AG04450 (cell line): ENCODE measurements around the gene ATF6. TPM values are rescaled to one million over a fixed set of nuclear protein-coding genes. Genes with fewer than 3 reads are reported as not detected.

Experiments
- CTCF ChIA-PET: fragments of 300-600, 350-600 bp; formaldehyde crosslinking; extraction: SDS; loops from one replicate; lab custom pipeline; 2022; ENCODE audit warnings: antibody characterized with exemption, inconsistent platforms; lab: Charles Lee
- POLR2A ChIA-PET: fragments of 350-600 bp; formaldehyde crosslinking; extraction: SDS; loops from one replicate; lab custom pipeline; 2021; ENCODE audit warnings: antibody characterized with exemption, inconsistent platforms; lab: Yijun Ruan, JAX
- DNase-seq: peaks from one replicate; pipeline ENCODE4 v3.0.0-alpha.2; 2011; ENCODE audit warnings: low read depth, low spot score
- H3K27ac ChIP-seq: one replicate; pipeline ENCODE4 v1.5.1; 2012; ENCODE audit warnings: low read depth, low read length, control low read depth
- H3K27me3 ChIP-seq: one replicate; pipeline ENCODE4 v1.6.0; 2012; ENCODE audit warnings: low read length; ENCODE audit not compliant: control insufficient read depth, insufficient read depth
- H3K4me3 ChIP-seq: 2 replicates; pipeline ENCODE4 v1.5.1; 2011; ENCODE audit warnings: mild to moderate bottlenecking, low read depth, low read length, control low read depth
- H3K9me3 ChIP-seq: 2 replicates; pipeline ENCODE4 v1.5.1; 2012; ENCODE audit warnings: low read length; ENCODE audit not compliant: control insufficient read depth, insufficient read depth
- polyA plus RNA-seq: library from polyadenylated mRNA; depleted of rRNA; stranded (reverse); fragments of >200 nt; gene quantifications from 2 replicates; pipeline ENCODE4 v1.2.3, GENCODE V29; 2011
- TF ChIP-seq, protein P1 (sequence below): IDR thresholded peaks from 2 replicates; pipeline ENCODE4 v1.5.1; 2011; ENCODE audit warnings: low read depth, low read length, control low read depth, inconsistent platforms

The ATF6 gene
- polyA plus RNA-seq, 1 experiment, result 33.6 TPM

DNA sequence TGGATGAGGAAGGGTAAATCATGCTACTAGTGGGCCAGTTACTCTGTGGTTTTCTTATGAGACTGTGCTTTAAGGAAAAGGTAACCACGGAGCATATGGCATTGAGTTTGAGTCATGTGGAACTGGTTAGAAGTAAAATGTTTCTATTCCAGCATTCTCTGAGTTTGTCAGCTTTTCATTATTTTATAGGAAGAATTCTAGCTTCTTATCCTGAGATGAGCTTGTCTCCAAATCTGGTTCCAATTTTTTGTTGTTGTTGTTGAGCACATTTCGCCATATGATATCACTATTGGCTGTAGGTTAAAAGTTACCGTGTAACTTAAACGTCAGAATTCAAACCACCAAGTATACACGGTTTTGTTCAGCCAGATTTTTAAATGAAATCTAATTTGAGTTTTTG lies 69.9 kb downstream of the ATF6 start:
- TF ChIP-seq, protein P1, sequence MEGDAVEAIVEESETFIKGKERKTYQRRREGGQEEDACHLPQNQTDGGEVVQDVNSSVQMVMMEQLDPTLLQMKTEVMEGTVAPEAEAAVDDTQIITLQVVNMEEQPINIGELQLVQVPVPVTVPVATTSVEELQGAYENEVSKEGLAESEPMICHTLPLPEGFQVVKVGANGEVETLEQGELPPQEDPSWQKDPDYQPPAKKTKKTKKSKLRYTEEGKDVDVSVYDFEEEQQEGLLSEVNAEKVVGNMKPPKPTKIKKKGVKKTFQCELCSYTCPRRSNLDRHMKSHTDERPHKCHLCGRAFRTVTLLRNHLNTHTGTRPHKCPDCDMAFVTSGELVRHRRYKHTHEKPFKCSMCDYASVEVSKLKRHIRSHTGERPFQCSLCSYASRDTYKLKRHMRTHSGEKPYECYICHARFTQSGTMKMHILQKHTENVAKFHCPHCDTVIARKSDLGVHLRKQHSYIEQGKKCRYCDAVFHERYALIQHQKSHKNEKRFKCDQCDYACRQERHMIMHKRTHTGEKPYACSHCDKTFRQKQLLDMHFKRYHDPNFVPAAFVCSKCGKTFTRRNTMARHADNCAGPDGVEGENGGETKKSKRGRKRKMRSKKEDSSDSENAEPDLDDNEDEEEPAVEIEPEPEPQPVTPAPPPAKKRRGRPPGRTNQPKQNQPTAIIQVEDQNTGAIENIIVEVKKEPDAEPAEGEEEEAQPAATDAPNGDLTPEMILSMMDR, result no peak
- no peaks in the 10 kb centered on the region for H3K27me3 ChIP-seq
- POLR2A ChIA-PET, result no interaction called here
- CTCF ChIA-PET, result no interaction called here
- H3K9me3 ChIP-seq, result peaks cover 5% of the 10 kb centered on the region
- H3K27ac ChIP-seq, result no peak overlapping the region
- peak; percentile 30 for DNase-seq
- no peak overlapping the region for H3K4me3 ChIP-seq

DNA sequence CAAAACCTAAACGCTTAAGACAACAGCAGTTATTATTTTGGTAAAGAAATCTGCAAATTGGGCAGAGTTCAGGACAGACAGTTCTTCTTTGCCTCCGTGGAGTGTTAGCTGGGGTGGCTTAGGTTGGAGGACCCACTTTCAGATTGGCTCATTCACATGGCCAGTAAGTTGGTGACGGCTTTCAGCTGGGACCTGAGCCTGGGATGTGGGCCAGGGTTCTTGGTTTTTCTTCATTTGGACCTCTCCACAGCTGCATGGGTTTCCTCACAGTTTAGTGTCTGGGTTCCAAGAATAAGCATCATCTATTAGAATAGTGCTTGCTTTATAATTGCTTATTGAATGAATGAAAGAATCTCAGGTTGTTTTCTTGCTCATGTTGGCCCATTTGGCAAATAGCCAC lies 72.2 kb downstream of the ATF6 start:
- CTCF ChIA-PET, result interaction anchor here (2.3 kb wide), 1 partner anchor 199 kb away, joined by 9 read pairs; no protein-coding TSS in a partner anchor
- TF ChIP-seq, protein P1, result no peak

DNA sequence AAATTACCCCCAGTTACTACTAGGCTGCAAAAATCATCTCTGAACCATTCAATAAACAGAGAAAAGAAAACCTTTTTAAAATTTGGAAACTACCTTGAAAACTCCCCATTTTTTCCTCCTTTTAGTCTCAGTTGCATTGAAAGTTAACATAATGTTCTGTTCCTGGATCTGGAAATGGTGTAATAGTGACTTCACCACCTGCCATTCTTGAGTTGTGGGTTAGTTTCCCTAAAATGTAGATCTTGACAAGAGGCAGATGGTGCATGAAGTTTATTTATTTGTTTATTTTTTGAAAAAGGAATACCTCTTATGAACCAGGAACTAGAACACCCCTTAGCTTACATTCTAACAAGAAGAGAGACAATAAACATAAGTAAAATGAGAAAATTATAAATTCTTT lies 72.8 kb downstream of the ATF6 start:
- no peak overlapping the region for H3K4me3 ChIP-seq
- no peaks in the 10 kb centered on the region for H3K9me3 ChIP-seq
- ChIA-PET POLR2A (no interaction called here), CTCF (interaction anchor here (2.3 kb wide), 1 partner anchor 198 kb away, joined by 9 read pairs; no protein-coding TSS in a partner anchor)
- H3K27ac ChIP-seq, result no peak overlapping the region
- TF ChIP-seq, protein P1, result no peak
- no peaks in the 10 kb centered on the region for H3K27me3 ChIP-seq
- no peak for DNase-seq

More for the DNA sequence above, 72.2 kb downstream of the ATF6 start:
- Histone ChIP-seq H3K9me3 (no peaks in the 10 kb centered on the region), H3K27me3 (no peaks in the 10 kb centered on the region), H3K27ac (no peak overlapping the region), H3K4me3 (no peak overlapping the region)
- POLR2A ChIA-PET, result no interaction called here
- no peak for DNase-seq

GRCh38 chr1:161839591-161839990 lies 73.5 kb downstream of the ATF6 start:
- DNase-seq, result no peak
- no peak overlapping the region for H3K27ac ChIP-seq
- H3K27me3 ChIP-seq, result no peaks in the 10 kb centered on the region
- no peaks in the 10 kb centered on the region for H3K9me3 ChIP-seq
- H3K4me3 ChIP-seq, result no peak overlapping the region
- ChIA-PET POLR2A (no interaction called here), CTCF (interaction anchor here (1.1 kb wide), 1 partner anchor 47 kb away, joined by 3 read pairs; no protein-coding TSS in a partner anchor)
- TF ChIP-seq, protein P1, result no peak

- DNase-seq, result no peak
- ChIA-PET CTCF (interaction anchor here (1.1 to 1.8 kb wide), 2 partner anchors 48 to 197 kb away, joined by 3 to 13 read pairs; no protein-coding TSS in a partner anchor), POLR2A (no interaction called here)
- H3K4me3 ChIP-seq, result no peak overlapping the region
- H3K27me3 ChIP-seq, result no peaks in the 10 kb centered on the region
- H3K27ac ChIP-seq, result no peak overlapping the region
- TF ChIP-seq, protein P1, result no peak
- H3K9me3 ChIP-seq, result no peaks in the 10 kb centered on the region
Observed at GRCh38 chr1:161840363-161840762, 74.2 kb downstream of the ATF6 start.
